Adrenal gland (tissue), 5 donors: ENCODE measurements around the gene PDLIM5.

Experiments
- POLR2A ChIP-seq, 2 donors: fragments of 450-650 bp; IDR thresholded peaks; one replicate each; pipeline ENCODE4 v1.6.1; 2017; ENCODE audit warnings: antibody characterized with exemption in 2 of 2, mild to moderate bottlenecking in 2 of 2, moderate library complexity in 1 of 2
- TF ChIP-seq, protein P1 (sequence below), 6 experiments: fragments of 450-650 bp in 4 of 6; fragments of 200-600 bp in 2 of 6; sonication (generic) in 1 of 6; IDR thresholded peaks; 1 replicate in 5 of 6; 2 replicates in 1 of 6; pipeline versions ENCODE4 v1.5.1 to v1.8.0; 2016 to 2021; ENCODE audit warnings: antibody characterized with exemption in 6 of 6, mild to moderate bottlenecking in 2 of 6, moderate library complexity in 1 of 6
- donor health status: DM: no; HTN: no; CAD: no.

DNA sequence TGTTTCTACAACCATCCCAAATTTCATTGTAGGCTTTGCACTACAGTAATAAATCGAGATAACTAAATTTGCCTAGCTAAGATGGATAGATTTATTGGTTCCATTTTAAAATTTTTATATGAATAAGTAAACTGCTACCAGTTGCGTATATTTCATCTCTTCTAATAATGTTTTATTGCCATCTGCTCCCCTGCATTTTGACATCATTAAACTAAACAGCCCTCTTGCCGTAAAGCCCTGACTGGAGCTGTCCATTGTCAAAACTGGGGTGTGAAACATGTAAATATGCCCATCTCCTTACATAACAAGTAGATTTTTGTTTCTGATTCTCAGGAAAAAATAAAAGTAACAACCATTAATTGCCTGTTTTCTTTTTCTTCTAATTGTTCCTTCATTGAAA is 175.2 kb downstream of the PDLIM5 start:
- no peak for TF ChIP-seq POLR2A (IDR thresholded peaks at IDR 0.05)
- TF ChIP-seq, protein P1, sequence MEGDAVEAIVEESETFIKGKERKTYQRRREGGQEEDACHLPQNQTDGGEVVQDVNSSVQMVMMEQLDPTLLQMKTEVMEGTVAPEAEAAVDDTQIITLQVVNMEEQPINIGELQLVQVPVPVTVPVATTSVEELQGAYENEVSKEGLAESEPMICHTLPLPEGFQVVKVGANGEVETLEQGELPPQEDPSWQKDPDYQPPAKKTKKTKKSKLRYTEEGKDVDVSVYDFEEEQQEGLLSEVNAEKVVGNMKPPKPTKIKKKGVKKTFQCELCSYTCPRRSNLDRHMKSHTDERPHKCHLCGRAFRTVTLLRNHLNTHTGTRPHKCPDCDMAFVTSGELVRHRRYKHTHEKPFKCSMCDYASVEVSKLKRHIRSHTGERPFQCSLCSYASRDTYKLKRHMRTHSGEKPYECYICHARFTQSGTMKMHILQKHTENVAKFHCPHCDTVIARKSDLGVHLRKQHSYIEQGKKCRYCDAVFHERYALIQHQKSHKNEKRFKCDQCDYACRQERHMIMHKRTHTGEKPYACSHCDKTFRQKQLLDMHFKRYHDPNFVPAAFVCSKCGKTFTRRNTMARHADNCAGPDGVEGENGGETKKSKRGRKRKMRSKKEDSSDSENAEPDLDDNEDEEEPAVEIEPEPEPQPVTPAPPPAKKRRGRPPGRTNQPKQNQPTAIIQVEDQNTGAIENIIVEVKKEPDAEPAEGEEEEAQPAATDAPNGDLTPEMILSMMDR (IDR thresholded peaks at IDR 0.05): no peak
